Activated B cell treated with CpG ODN at 0.5 μM for 24 hours (primary cell): ENCODE results near the gene ASCL2. TPM values are rescaled to one million over a fixed set of nuclear protein-coding genes. Genes with fewer than 3 reads are reported as not detected.

Experiments used
- ATAC-seq: fragments of 200-7000 bp; cut with Tn5 transposase; one replicate; pipeline ENCODE4 v1.10.0; 2021; ENCODE audit warnings: low read depth, mild to moderate bottlenecking, moderate library complexity
- CTCF ChIA-PET: fragments of 350-600 bp; sonication (Branson Sonifier 250); formaldehyde crosslinking; loops from one replicate; lab custom pipeline; 2021; ENCODE audit warnings: antibody characterized with exemption; lab: Charles Lee
- POLR2A ChIA-PET: fragments of 350-600 bp; sonication (Branson Sonifier 250); formaldehyde crosslinking; loops from one replicate; lab custom pipeline; 2021; ENCODE audit warnings: antibody characterized with exemption; lab: Charles Lee
- DNase-seq: peaks from one replicate; pipeline ENCODE4 v3.0.0; 2022
- H3K27ac Mint-ChIP-seq: one replicate; pipeline ENCODE4 v1.8.0; 2020; ENCODE audit warnings: mixed read lengths
- H3K27me3 Mint-ChIP-seq: one replicate; pipeline ENCODE4 v1.8.0; 2021; ENCODE audit warnings: mixed read lengths
- H3K36me3 Mint-ChIP-seq: one replicate; pipeline ENCODE4 v1.8.0; 2021; ENCODE audit warnings: low read depth, mixed read lengths
- H3K4me1 Mint-ChIP-seq: one replicate; pipeline ENCODE4 v1.8.0; 2021; ENCODE audit warnings: mixed read lengths
- H3K4me3 Mint-ChIP-seq: one replicate; pipeline ENCODE4 v1.8.0; 2020; ENCODE audit warnings: mild to moderate bottlenecking, mixed read lengths
- H3K9me3 Mint-ChIP-seq: one replicate; pipeline ENCODE4 v1.8.0; 2020; ENCODE audit warnings: mixed read lengths
- CTCF ChIP-seq: fragments of 200-600 bp; IDR thresholded peaks from one replicate; pipeline ENCODE4 v1.8.0; 2022; ENCODE audit warnings: antibody characterized with exemption, mild to moderate bottlenecking
- intact Hi-C: fragments of 100-400 bp; cut with micrococcal nuclease; formaldehyde crosslinking; loops from one replicate; pipeline ENCODE4 v1.15.1; 2024
- total RNA-seq: library from RNA; stranded (reverse); gene quantifications from 2 replicates; pipeline ENCODE4 v1.2.3, GENCODE V29; 2022

Gene ASCL2
- total RNA-seq, 1 donor from 2014 or later = 1.3 TPM

DNA sequence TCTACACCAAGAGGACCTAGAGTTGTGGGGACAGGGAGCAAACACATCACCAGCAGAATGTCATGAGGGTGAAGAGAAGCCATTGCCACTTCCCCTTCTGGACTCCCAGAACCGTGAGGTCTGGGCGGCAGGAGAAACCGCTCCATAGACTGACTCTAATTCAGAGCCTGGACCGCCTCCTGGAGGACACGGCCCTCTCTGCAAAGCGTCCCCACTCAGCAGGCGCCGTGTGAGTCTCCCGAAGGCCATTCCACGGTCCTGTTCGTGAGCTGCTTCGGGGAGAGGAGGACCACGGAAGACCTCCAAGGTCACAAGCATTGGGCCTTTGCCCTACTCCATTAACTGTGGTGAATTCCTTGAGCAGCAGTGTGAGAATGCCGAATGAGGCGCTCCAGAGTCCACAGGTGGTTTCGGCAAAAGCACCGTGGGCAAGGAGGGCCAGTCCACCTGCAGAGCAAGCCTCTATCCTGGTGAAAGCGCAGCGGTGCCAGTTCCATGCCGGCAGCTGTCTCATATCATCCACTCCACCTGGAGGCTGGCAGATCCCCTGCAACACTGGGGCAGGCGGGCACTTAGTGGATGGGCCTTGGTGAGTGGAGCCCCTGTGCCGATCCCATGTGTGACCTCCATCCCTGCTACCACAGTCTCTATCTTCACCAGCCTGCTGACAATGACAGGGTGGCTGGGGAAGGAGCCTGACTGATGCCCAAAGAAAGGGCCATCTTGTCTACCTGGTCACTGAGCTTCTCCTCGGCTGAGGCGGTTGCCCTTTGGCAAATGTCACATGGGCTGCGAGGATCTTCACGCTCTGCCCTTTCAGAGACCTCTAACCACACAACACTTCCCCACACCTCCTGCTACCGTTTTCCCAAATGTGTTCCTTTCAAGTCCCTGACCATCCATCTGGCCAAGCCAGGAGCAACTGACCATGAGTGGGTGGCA is 23.9 kb upstream of the ASCL2 start:
- no peak for TF ChIP-seq CTCF
- POLR2A ChIA-PET = no interaction called here
- H3K36me3 Mint-ChIP-seq = peaks cover 12% of the 10 kb centered on the region
- CTCF ChIA-PET = interaction anchor here (1.5 kb wide), 1 partner anchor 10 kb away, joined by 3 read pairs; no protein-coding TSS in a partner anchor
- H3K27ac Mint-ChIP-seq = no peak overlapping the region
- H3K9me3 Mint-ChIP-seq = no peaks in the 10 kb centered on the region
- intact Hi-C loops = no loop called here
- ATAC-seq (no peak), DNase-seq (no peak)
- peaks cover 8% of the 10 kb centered on the region for H3K27me3 Mint-ChIP-seq
- H3K4me3 Mint-ChIP-seq = no peak overlapping the region
- peaks cover 24% of the 10 kb centered on the region for H3K4me1 Mint-ChIP-seq

- H3K4me3 Mint-ChIP-seq = no peak overlapping the region
- no peak for DNase-seq
- intact Hi-C loops = no loop called here
- CTCF ChIA-PET = no interaction called here
- ATAC-seq = no peak
- H3K36me3 Mint-ChIP-seq = peaks cover 12% of the 10 kb centered on the region
- peaks cover 8% of the 10 kb centered on the region for H3K27me3 Mint-ChIP-seq
- POLR2A ChIA-PET = interaction anchor here (1.2 kb wide), 1 partner anchor 83 kb away, joined by 3 read pairs; the partner anchor contains the start of gene CD81
- peaks cover 17% of the 10 kb centered on the region for H3K4me1 Mint-ChIP-seq
- H3K27ac Mint-ChIP-seq = no peak overlapping the region
- H3K9me3 Mint-ChIP-seq = no peaks in the 10 kb centered on the region
- no peak for TF ChIP-seq CTCF
Measured at GRCh38 chr11:2293531-2293971, 23.2 kb upstream of the ASCL2 start.

GRCh38 chr11:2290351-2290841 is 20.0 kb upstream of the ASCL2 start:
- Mint-ChIP-seq H3K9me3 (no peaks in the 10 kb centered on the region), H3K27ac (no peak overlapping the region), H3K4me3 (no peak overlapping the region), H3K27me3 (peaks cover 21% of the 10 kb centered on the region), H3K36me3 (no peaks in the 10 kb centered on the region), H3K4me1 (peaks cover 4% of the 10 kb centered on the region)
- intact Hi-C loops = no loop called here
- no peak for ATAC-seq
- CTCF ChIA-PET = no interaction called here
- POLR2A ChIA-PET = no interaction called here
- no peak for TF ChIP-seq CTCF
- DNase-seq = no peak

DNA sequence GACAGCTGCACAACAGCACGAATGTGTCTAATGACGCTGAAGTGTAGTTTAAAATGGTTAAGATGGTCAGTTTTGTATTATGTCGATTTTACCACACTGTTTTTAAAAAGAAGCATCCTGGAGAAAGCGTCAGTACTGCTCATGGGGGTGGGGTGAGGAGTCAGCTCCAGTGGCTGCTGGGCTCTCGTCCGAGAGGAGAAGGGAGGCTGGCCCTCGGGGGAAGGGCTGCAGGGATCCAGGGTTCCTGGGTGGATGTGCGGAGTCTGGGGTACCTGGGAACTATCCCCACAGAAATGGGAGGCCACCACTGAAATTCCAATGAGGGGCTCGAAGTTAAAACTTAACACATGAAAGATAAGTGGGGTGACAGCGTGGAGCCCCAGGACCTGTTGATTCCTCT is 19.5 kb upstream of the ASCL2 start:
- H3K27ac Mint-ChIP-seq = no peak overlapping the region
- intact Hi-C loops = no loop called here
- H3K9me3 Mint-ChIP-seq = no peaks in the 10 kb centered on the region
- H3K36me3 Mint-ChIP-seq = no peaks in the 10 kb centered on the region
- no peak for ATAC-seq
- peaks cover 4% of the 10 kb centered on the region for H3K4me1 Mint-ChIP-seq
- H3K4me3 Mint-ChIP-seq = no peak overlapping the region
- DNase-seq = no peak
- ChIA-PET POLR2A (no interaction called here), CTCF (interaction anchor here (1.0 kb wide), 1 partner anchor 10 kb away, joined by 3 read pairs; no protein-coding TSS in a partner anchor)
- TF ChIP-seq CTCF = no peak
- H3K27me3 Mint-ChIP-seq = peaks cover 23% of the 10 kb centered on the region

DNA sequence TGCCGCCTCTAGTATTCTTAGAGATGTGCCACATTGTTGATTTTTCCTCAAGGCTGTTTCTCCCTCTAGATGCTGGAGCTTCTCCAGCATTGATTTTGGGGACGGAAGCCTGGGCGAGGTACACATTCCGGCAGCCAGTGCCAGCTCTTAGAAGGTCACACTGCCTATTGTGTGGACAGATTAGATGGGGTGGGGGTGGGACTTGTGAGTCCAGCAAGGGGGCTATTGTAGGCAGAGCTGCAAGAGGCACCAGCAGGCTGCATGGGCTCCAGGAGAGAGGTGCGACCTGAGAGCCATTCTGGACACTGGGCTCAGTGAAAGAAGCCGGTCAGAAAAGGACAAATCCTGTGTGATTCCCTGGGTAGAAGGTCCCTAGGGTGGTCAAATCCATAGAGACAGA is 19.0 kb upstream of the ASCL2 start:
- Mint-ChIP-seq H3K27ac (no peak overlapping the region), H3K27me3 (peaks cover 23% of the 10 kb centered on the region), H3K9me3 (no peaks in the 10 kb centered on the region), H3K4me1 (peaks cover 4% of the 10 kb centered on the region), H3K4me3 (no peak overlapping the region), H3K36me3 (no peaks in the 10 kb centered on the region)
- POLR2A ChIA-PET = no interaction called here
- TF ChIP-seq CTCF = no peak
- intact Hi-C loops = no loop called here
- ATAC-seq (no peak), DNase-seq (no peak)
- CTCF ChIA-PET = interaction anchor here (1.0 kb wide), 1 partner anchor 11 kb away, joined by 3 read pairs; no protein-coding TSS in a partner anchor
